Endothelial cell of umbilical vein (primary cell): ENCODE data around the gene GCNT1. TPM values are rescaled to one million over a fixed set of nuclear protein-coding genes. Genes with fewer than 3 reads are reported as not detected.

Experiments
- BruUV-seq: library from RNA; stranded (reverse); fragments of 400-500 nt; replicated peaks from 2 replicates; lab custom pipeline; 2021; lab: Mats Ljungman, UMichigan
- CTCF ChIA-PET: fragments of 300-600, 350-600 bp; sonication (Branson Sonifier 250); formaldehyde crosslinking; loops from one replicate; lab custom pipeline; 2021; ENCODE audit warnings: antibody characterized with exemption, inconsistent platforms; lab: Charles Lee
- POLR2A ChIA-PET: fragments of 300-600, 350-600 bp; sonication (Branson Sonifier 250); formaldehyde crosslinking; loops from one replicate; lab custom pipeline; 2021; ENCODE audit warnings: antibody characterized with exemption, inconsistent platforms; lab: Charles Lee
- DNase-seq: peaks from one replicate; pipeline ENCODE4 v3.0.0-alpha.2; 2011; ENCODE audit warnings: low read depth, low spot score
- FAIRE-seq: peaks from 2 replicates; lab custom pipeline; 2011; peaks lifted over from hg19 to GRCh38; lab: Jason Lieb, UNC
- H2AFZ ChIP-seq: 2 replicates; pipeline ENCODE4 v1.6.0; 2012; ENCODE audit warnings: low read depth, low read length, control low read depth, inconsistent platforms
- H3K27ac ChIP-seq: 2 replicates; pipeline ENCODE4 v1.5.1; 2011; ENCODE audit warnings: low read depth, mild to moderate bottlenecking, control low read depth, low read length, moderate library complexity; ENCODE audit not compliant: insufficient read depth
- H3K27me3 ChIP-seq, 2 experiments: 2 replicates each; pipeline versions ENCODE4 v1.6.0 to v1.6.1; 2011; ENCODE audit warnings: low read length in 2 of 2, mixed read lengths in 1 of 2; ENCODE audit not compliant: control insufficient read depth in 2 of 2, insufficient read depth in 2 of 2
- H3K36me3 ChIP-seq, 2 experiments: 2 replicates in 1 of 2; 3 replicates in 1 of 2; pipeline ENCODE4 v1.5.1; 2011; ENCODE audit warnings: low read length in 2 of 2, mild to moderate bottlenecking in 1 of 2, moderate library complexity in 1 of 2; ENCODE audit not compliant: control insufficient read depth in 2 of 2, insufficient read depth in 2 of 2; ENCODE audit errors: extremely low read depth in 1 of 2
- H3K4me1 ChIP-seq: 3 replicates; pipeline ENCODE4 v1.5.1; 2011; ENCODE audit warnings: mild to moderate bottlenecking, low read length; ENCODE audit not compliant: control insufficient read depth, insufficient read depth; ENCODE audit errors: extremely low read depth
- H3K4me2 ChIP-seq: 2 replicates; pipeline ENCODE4 v1.6.1; 2011; ENCODE audit warnings: low read length, control low read depth, mixed read lengths; ENCODE audit not compliant: insufficient read depth
- H3K4me3 ChIP-seq, 3 experiments: fragments of 200-600 bp in 1 of 3; sonication (generic), shearing (Covaris generic) in 1 of 3; replicated peaks in 1 of 3; 2 replicates each; pipeline ENCODE4 v1.5.1; 2011 to 2016; ENCODE audit warnings: control low read depth in 3 of 3, low read length in 3 of 3, mild to moderate bottlenecking in 2 of 3, inconsistent platforms in 1 of 3, low read depth in 1 of 3, moderate library complexity in 1 of 3; ENCODE audit not compliant: insufficient read depth in 1 of 3
- H3K79me2 ChIP-seq: 2 replicates; pipeline ENCODE4 v1.6.0; 2012; ENCODE audit warnings: low read length, inconsistent platforms; ENCODE audit not compliant: control insufficient read depth, insufficient read depth
- H3K9ac ChIP-seq: replicated peaks from 2 replicates; pipeline ENCODE3; 2011; ENCODE audit warnings: low read length, control low read depth; ENCODE audit not compliant: insufficient read depth; ENCODE audit errors: extremely low read depth
- H3K9me1 ChIP-seq: replicated peaks from 3 replicates; pipeline ENCODE4 v1.6.0; 2011; ENCODE audit warnings: mild to moderate bottlenecking, low read length; ENCODE audit not compliant: control insufficient read depth, insufficient read depth; ENCODE audit errors: extremely low read depth
- H3K9me3 ChIP-seq: replicated peaks from 2 replicates; pipeline ENCODE4 v1.5.1; 2012; ENCODE audit warnings: low read length, inconsistent platforms; ENCODE audit not compliant: control insufficient read depth, insufficient read depth
- H4K20me1 ChIP-seq: replicated peaks from 2 replicates; pipeline ENCODE3; 2011; ENCODE audit warnings: mild to moderate bottlenecking, low read length; ENCODE audit not compliant: control insufficient read depth, insufficient read depth; ENCODE audit errors: extremely low read depth
- CTCF ChIP-seq, 2 donors: IDR thresholded peaks; 1 replicate in 1 of 2; 2 replicates in 1 of 2; pipeline ENCODE4 v1.5.1; 2011; ENCODE audit warnings: low read length in 2 of 2, mild to moderate bottlenecking in 2 of 2, moderate library complexity in 2 of 2, control low read depth in 1 of 2, inconsistent platforms in 1 of 2, low read depth in 1 of 2; ENCODE audit not compliant: insufficient read depth in 1 of 2; ENCODE audit errors: extremely low read depth in 1 of 2
- FOS ChIP-seq: IDR thresholded peaks from 2 replicates; pipeline ENCODE4 v1.6.1; 2011; ENCODE audit warnings: mild to moderate bottlenecking, low read length, moderate library complexity, borderline replicate concordance; ENCODE audit not compliant: insufficient read depth
- GATA2 ChIP-seq: IDR thresholded peaks from 2 replicates; pipeline ENCODE4 v1.7.0; 2011; ENCODE audit warnings: low read depth, mild to moderate bottlenecking, moderate library complexity, mixed read lengths, low read length; ENCODE audit not compliant: insufficient read length, insufficient read depth
- MAX ChIP-seq: IDR thresholded peaks from 2 replicates; pipeline ENCODE4 v1.6.1; 2011; ENCODE audit not compliant: insufficient read depth, insufficient read length
- MYC ChIP-seq: IDR thresholded peaks from one replicate; pipeline ENCODE4 v1.6.1; 2011; ENCODE audit warnings: mild to moderate bottlenecking, low read depth, low read length
- POLR2A ChIP-seq: IDR thresholded peaks from 2 replicates; pipeline ENCODE4 v1.6.1; 2012; ENCODE audit warnings: low read depth, mild to moderate bottlenecking, control low read depth, low read length
- POLR2AphosphoS5 ChIP-seq: IDR thresholded peaks from 2 replicates; pipeline ENCODE4 v1.6.1; 2012; ENCODE audit warnings: low read depth, mild to moderate bottlenecking, control low read depth, low read length, moderate library complexity; ENCODE audit not compliant: insufficient read depth
- dilution Hi-C: fragments of 300-500 bp; cut with MboI; formaldehyde crosslinking; loops from one replicate; pipeline ENCODE4 v1.15.0; 2019; ENCODE audit warnings: low sequenced_read_pairs; ENCODE audit not compliant: extremely low pct_ligation_motif_present
- intact Hi-C: fragments of 100-400 bp; cut with micrococcal nuclease; formaldehyde crosslinking; loops from one replicate; pipeline ENCODE4 v1.10.0; 2022
- polyA plus RNA-seq, 4 experiments: library from polyadenylated mRNA; depleted of rRNA in 3 of 4; stranded (reverse) in 3 of 4; unstranded in 1 of 4; fragments of >200 nt; gene quantifications; 2 replicates each; pipeline versions ENCODE4 v1.2.1 to v1.2.3, GENCODE V29; 2011 to 2012; ENCODE audit warnings: missing spikeins in 1 of 4
- total RNA-seq: library from RNA; stranded (reverse); gene quantifications from 2 replicates; pipeline ENCODE4 v1.2.3, GENCODE V29; 2021

GCNT1 gene
- total and polyA plus RNA-seq, 2 donors (not counting 3 experiments of a cell fraction or from before 2014, with no cell fraction given), result 18.1 to 30.9 TPM

- POLR2A ChIA-PET, result no interaction called here
- no TSS peak for BruUV-seq
- no peaks in the 10 kb centered on the region for H3K27me3 ChIP-seq
- no peaks in the 10 kb centered on the region for H3K9me1 ChIP-seq
- no peak overlapping the region for H3K4me2 ChIP-seq
- peaks cover 11% of the 10 kb centered on the region for H3K4me1 ChIP-seq
- H3K27ac ChIP-seq, result no peak overlapping the region
- H3K79me2 ChIP-seq, result peaks cover 2% of the 10 kb centered on the region
- H3K4me3 ChIP-seq, result no peak overlapping the region
- H3K36me3 ChIP-seq, result peaks cover 0 to 5% of the 10 kb centered on the region in 2 experiments
- DNase-seq (no peak), FAIRE-seq (no peak)
- dilution Hi-C loops (no loop called here), intact Hi-C loops (no loop called here)
- no peak overlapping the region for H3K9ac ChIP-seq
- no peaks in the 10 kb centered on the region for H4K20me1 ChIP-seq
- TF ChIP-seq CTCF (IDR thresholded peaks at IDR 0.05; ENCODE audit: extremely low read depth in 1 of 2, insufficient read depth in 1 of 2, low read depth in 1 of 2, low read length in 2 of 2), result no peak
- no peak for TF ChIP-seq MAX
- TF ChIP-seq MYC, result no peak
- TF ChIP-seq FOS, result no peak
- TF ChIP-seq GATA2, result no peak
- TF ChIP-seq POLR2AphosphoS5, result no peak
- TF ChIP-seq POLR2A, result no peak
- H2AFZ ChIP-seq, result no peak overlapping the region
- CTCF ChIA-PET, result interaction anchor here (1.3 kb wide), 1 partner anchor 10 kb away, joined by 4 read pairs; no protein-coding TSS in a partner anchor
- no peaks in the 10 kb centered on the region for H3K9me3 ChIP-seq
These were observed 4.2 kb downstream of the GCNT1 start for GRCh38 chr9:76463211-76463610.
